Nephron (organoid): Measurements from ENCODE around the gene UNC79.

Experiments used
- H3K27ac Mint-ChIP-seq, 3 experiments: 2 replicates each; pipeline ENCODE4 v1.8.0; 2020; ENCODE audit warnings: mixed read lengths in 3 of 3, mild to moderate bottlenecking in 2 of 3, moderate library complexity in 1 of 3
- H3K27me3 Mint-ChIP-seq: 2 replicates; pipeline ENCODE4 v1.8.0; 2021; ENCODE audit warnings: low read depth, mild to moderate bottlenecking, moderate library complexity, mixed read lengths
- H3K36me3 Mint-ChIP-seq: 2 replicates; pipeline ENCODE4 v1.8.0; 2020; ENCODE audit warnings: low read depth, mixed read lengths
- H3K4me1 Mint-ChIP-seq: 2 replicates; pipeline ENCODE4 v1.8.0; 2020; ENCODE audit warnings: mixed read lengths
- H3K4me3 Mint-ChIP-seq, 3 experiments: 2 replicates each; pipeline ENCODE4 v1.8.0; 2020; ENCODE audit warnings: mild to moderate bottlenecking in 3 of 3, mixed read lengths in 3 of 3, moderate library complexity in 2 of 3
- H3K9me3 Mint-ChIP-seq: 2 replicates; pipeline ENCODE4 v1.8.0; 2020; ENCODE audit warnings: mixed read lengths
- CTCF ChIP-seq, 3 experiments: fragments of 200-600 bp; sonication (generic); IDR thresholded peaks; one replicate each; pipeline ENCODE4 v1.5.0; 2021; ENCODE audit warnings: antibody characterized with exemption in 3 of 3; ENCODE audit not compliant: unreplicated experiment in 3 of 3

UNC79 gene

GRCh38 chr14:93533437-93533836 is 102.7 kb downstream of the UNC79 start:
- no peak overlapping the region for H3K4me3 Mint-ChIP-seq
- H3K27me3 Mint-ChIP-seq: peaks cover 7% of the 10 kb centered on the region
- peak overlapping the region in 2 of 3 experiments; percentile 38 to 76 for H3K27ac Mint-ChIP-seq
- no peaks in the 10 kb centered on the region for H3K9me3 Mint-ChIP-seq
- no peak for TF ChIP-seq CTCF (IDR thresholded peaks at IDR 0.05; ENCODE audit: unreplicated experiment in 3 of 3)
- H3K36me3 Mint-ChIP-seq: no peaks in the 10 kb centered on the region
- peaks cover 10% of the 10 kb centered on the region for H3K4me1 Mint-ChIP-seq

- H3K27me3 Mint-ChIP-seq: peaks cover 7% of the 10 kb centered on the region
- H3K4me1 Mint-ChIP-seq: peaks cover 8% of the 10 kb centered on the region
- H3K4me3 Mint-ChIP-seq: no peak overlapping the region
- no peak for TF ChIP-seq CTCF (IDR thresholded peaks at IDR 0.05; ENCODE audit: unreplicated experiment in 3 of 3)
- H3K27ac Mint-ChIP-seq: peak overlapping the region in 2 of 3 experiments; percentile 38 to 76
- H3K36me3 Mint-ChIP-seq: no peaks in the 10 kb centered on the region
- H3K9me3 Mint-ChIP-seq: no peaks in the 10 kb centered on the region
These were observed 103.1 kb downstream of the UNC79 start for GRCh38 chr14:93533842-93534241.

GRCh38 chr14:93535537-93535936 is 104.8 kb downstream of the UNC79 start:
- Mint-ChIP-seq H3K9me3 (no peaks in the 10 kb centered on the region), H3K27ac (no peak overlapping the region), H3K36me3 (no peaks in the 10 kb centered on the region), H3K27me3 (peaks cover 3% of the 10 kb centered on the region), H3K4me1 (no peaks in the 10 kb centered on the region), H3K4me3 (no peak overlapping the region)
- TF ChIP-seq CTCF (IDR thresholded peaks at IDR 0.05; ENCODE audit: unreplicated experiment in 3 of 3): no peak

- Mint-ChIP-seq H3K4me1 (no peaks in the 10 kb centered on the region), H3K36me3 (no peaks in the 10 kb centered on the region), H3K9me3 (no peaks in the 10 kb centered on the region), H3K4me3 (no peak overlapping the region), H3K27me3 (peaks cover 3% of the 10 kb centered on the region), H3K27ac (no peak overlapping the region)
- peak in 2 of 3 experiments; percentile 20 to 39 for TF ChIP-seq CTCF (IDR thresholded peaks at IDR 0.05; ENCODE audit: unreplicated experiment in 3 of 3)
These were observed 106.2 kb downstream of the UNC79 start for GRCh38 chr14:93536945-93537344.

- no peak overlapping the region for H3K27ac Mint-ChIP-seq
- H3K27me3 Mint-ChIP-seq: peaks cover 3% of the 10 kb centered on the region
- no peaks in the 10 kb centered on the region for H3K36me3 Mint-ChIP-seq
- no peak overlapping the region for H3K4me3 Mint-ChIP-seq
- H3K9me3 Mint-ChIP-seq: no peaks in the 10 kb centered on the region
- no peak for TF ChIP-seq CTCF (IDR thresholded peaks at IDR 0.05; ENCODE audit: unreplicated experiment in 3 of 3)
- H3K4me1 Mint-ChIP-seq: no peaks in the 10 kb centered on the region
These were observed 107.2 kb downstream of the UNC79 start for GRCh38 chr14:93537951-93538350.

GRCh38 chr14:93538413-93538812 is 107.7 kb downstream of the UNC79 start:
- Mint-ChIP-seq H3K9me3 (no peaks in the 10 kb centered on the region), H3K4me1 (no peaks in the 10 kb centered on the region), H3K27me3 (peaks cover under 1% of the 10 kb centered on the region), H3K27ac (no peak overlapping the region), H3K36me3 (no peaks in the 10 kb centered on the region), H3K4me3 (no peak overlapping the region)
- TF ChIP-seq CTCF (IDR thresholded peaks at IDR 0.05; ENCODE audit: unreplicated experiment in 3 of 3): no peak
